Mucosa of rectum (tissue), 2 donors: Measurements from ENCODE around the gene NR2F2.

Experiments used
- H3K27ac ChIP-seq, 2 donors: one replicate each; pipeline ENCODE4 v1.7.0; 2013; ENCODE audit warnings: inconsistent platforms in 2 of 2, low read depth in 2 of 2, low read length in 2 of 2
- H3K27me3 ChIP-seq, 2 donors: one replicate each; pipeline ENCODE4 v1.7.0; 2013; ENCODE audit warnings: low read length in 2 of 2; ENCODE audit not compliant: control insufficient read depth in 2 of 2, insufficient read depth in 2 of 2
- H3K36me3 ChIP-seq, 2 donors: one replicate each; pipeline ENCODE4 v1.7.0; 2013; ENCODE audit warnings: low read length in 2 of 2; ENCODE audit not compliant: control insufficient read depth in 2 of 2, insufficient read depth in 2 of 2
- H3K4me1 ChIP-seq, 2 donors: one replicate each; pipeline ENCODE4 v1.7.0; 2013; ENCODE audit warnings: low read length in 2 of 2, mild to moderate bottlenecking in 1 of 2; ENCODE audit not compliant: control insufficient read depth in 2 of 2, insufficient read depth in 2 of 2
- H3K4me3 ChIP-seq, 2 donors: one replicate each; pipeline ENCODE4 v1.7.0; 2013; ENCODE audit warnings: low read length in 2 of 2
- H3K9ac ChIP-seq, 2 donors: one replicate each; pipeline ENCODE4 v1.7.0; 2013; ENCODE audit warnings: low read length in 2 of 2, low read depth in 1 of 2, mild to moderate bottlenecking in 1 of 2
- H3K9me3 ChIP-seq, 2 donors: one replicate each; pipeline ENCODE4 v1.7.0; 2013; ENCODE audit warnings: low read length in 2 of 2; ENCODE audit not compliant: control insufficient read depth in 2 of 2
- donor health status: healthy.
- donor health status: Normal muscosa, but diverticular disease.

NR2F2 gene

DNA sequence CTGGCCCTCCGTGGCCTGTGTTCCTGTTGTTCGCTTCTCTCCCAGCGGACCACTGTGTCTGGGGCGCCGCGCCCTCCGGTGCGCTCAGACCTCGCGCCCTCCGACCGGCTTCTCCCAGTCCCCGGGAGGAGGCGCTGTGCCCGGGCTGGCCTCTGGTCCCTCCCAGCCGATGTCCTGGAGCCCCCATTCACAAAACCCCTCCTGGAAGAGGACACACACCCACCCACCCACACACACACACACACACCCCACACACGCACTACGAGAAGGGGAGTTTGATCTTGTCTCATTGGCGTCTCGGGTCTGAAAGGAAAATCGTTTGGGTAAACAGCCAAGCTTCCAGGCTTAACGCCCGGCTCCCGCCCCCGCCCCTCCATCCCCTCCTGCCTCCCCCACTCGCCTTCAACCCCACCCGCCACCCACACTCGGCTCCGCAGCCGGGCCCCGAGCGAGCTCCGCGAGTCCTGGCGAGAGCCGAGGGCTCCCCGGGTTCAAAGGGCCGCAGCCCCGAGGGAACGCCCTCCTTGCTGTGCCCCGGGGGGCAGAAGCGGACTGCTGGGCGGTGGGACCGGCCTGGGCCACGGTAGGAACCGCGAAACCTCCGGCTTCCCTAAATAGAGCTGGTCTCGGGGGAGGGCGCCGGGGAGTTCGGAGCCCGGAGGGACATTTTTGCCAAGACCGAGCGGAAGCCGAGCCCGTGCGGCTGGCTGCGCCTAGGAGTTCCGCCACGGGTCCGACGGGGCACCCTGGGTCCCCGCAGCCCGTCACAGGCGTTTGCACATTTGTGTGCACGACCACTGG lies 23.6 kb downstream of the NR2F2 start:
- peaks cover 5 to 8% of the 10 kb centered on the region in 2 donors for H3K4me1 ChIP-seq
- peaks cover 39 to 42% of the 10 kb centered on the region in 2 donors for H3K27me3 ChIP-seq
- peaks cover 0 to 2% of the 10 kb centered on the region in 2 donors for H3K9me3 ChIP-seq
- H3K27ac ChIP-seq, result peak overlapping the region; percentile 48 to 54
- peak overlapping the region; percentile 52 to 57 for H3K4me3 ChIP-seq
- peak overlapping the region; percentile 32 to 58 for H3K9ac ChIP-seq
- H3K36me3 ChIP-seq, result no peaks in the 10 kb centered on the region

GRCh38 chr15:96354731-96355567 lies 24.4 kb downstream of the NR2F2 start:
- Histone ChIP-seq H3K27me3 (peaks cover 42 to 49% of the 10 kb centered on the region in 2 donors), H3K27ac (peak overlapping the region; percentile 48 to 54), H3K9ac (peak overlapping the region; percentile 32 to 58), H3K9me3 (peaks cover 0 to 2% of the 10 kb centered on the region in 2 donors), H3K4me1 (peaks cover 5 to 8% of the 10 kb centered on the region in 2 donors), H3K36me3 (no peaks in the 10 kb centered on the region), H3K4me3 (peak overlapping the region; percentile 52 to 57)

DNA sequence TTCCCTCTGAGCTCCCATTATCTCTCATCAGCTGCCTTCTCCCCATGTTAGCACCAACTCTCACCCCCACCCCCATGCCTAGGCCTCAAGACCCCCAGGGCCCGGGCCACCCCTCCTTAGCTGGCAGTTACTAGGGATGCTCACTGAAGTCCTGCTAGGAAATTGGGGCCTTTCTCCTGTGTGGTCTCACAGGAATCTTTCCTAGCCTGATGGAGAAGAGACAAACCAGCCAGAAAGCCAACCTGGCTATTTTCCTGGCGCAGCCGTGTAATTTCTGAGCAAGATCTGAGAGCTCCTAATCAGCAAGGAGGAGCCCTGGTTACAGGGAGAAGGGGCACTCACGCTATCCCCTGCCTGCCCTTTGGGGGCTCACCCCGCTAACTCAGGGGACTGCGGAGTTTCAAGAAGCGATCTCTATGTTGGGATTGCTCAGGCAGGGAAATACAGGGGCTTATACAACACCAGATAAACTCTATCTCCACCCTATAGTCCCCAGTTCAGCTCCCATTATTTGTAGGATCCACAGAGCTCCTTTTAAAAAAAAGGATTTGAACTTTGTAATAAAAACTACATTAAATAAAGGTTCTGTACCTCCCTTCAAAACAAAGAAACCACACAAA lies 25.2 kb downstream of the NR2F2 start:
- Histone ChIP-seq H3K36me3 (no peaks in the 10 kb centered on the region), H3K27me3 (peaks cover 44 to 51% of the 10 kb centered on the region in 2 donors), H3K9me3 (peaks cover 0 to 2% of the 10 kb centered on the region in 2 donors), H3K27ac (no peak overlapping the region), H3K4me1 (peaks cover 5 to 8% of the 10 kb centered on the region in 2 donors), H3K4me3 (no peak overlapping the region), H3K9ac (no peak overlapping the region)

GRCh38 chr15:96356494-96357455 lies 26.3 kb downstream of the NR2F2 start:
- Histone ChIP-seq H3K36me3 (no peaks in the 10 kb centered on the region), H3K9me3 (peaks cover 0 to 2% of the 10 kb centered on the region in 2 donors), H3K27me3 (peaks cover 50 to 59% of the 10 kb centered on the region in 2 donors), H3K9ac (peak overlapping the region in 1 of 2 donors; percentile 60), H3K27ac (peak overlapping the region; percentile 37 to 40), H3K4me3 (peak overlapping the region; percentile 60 to 66), H3K4me1 (peaks cover 5 to 8% of the 10 kb centered on the region in 2 donors)

GRCh38 chr15:96358001-96358801 lies 27.7 kb downstream of the NR2F2 start:
- no peak overlapping the region for H3K27ac ChIP-seq
- H3K4me1 ChIP-seq, result peaks cover 5 to 8% of the 10 kb centered on the region in 2 donors
- no peak overlapping the region for H3K9ac ChIP-seq
- H3K27me3 ChIP-seq, result peaks cover 50 to 64% of the 10 kb centered on the region in 2 donors
- peak overlapping the region; percentile 60 to 66 for H3K4me3 ChIP-seq
- H3K36me3 ChIP-seq, result no peaks in the 10 kb centered on the region
- no peaks in the 10 kb centered on the region for H3K9me3 ChIP-seq

DNA sequence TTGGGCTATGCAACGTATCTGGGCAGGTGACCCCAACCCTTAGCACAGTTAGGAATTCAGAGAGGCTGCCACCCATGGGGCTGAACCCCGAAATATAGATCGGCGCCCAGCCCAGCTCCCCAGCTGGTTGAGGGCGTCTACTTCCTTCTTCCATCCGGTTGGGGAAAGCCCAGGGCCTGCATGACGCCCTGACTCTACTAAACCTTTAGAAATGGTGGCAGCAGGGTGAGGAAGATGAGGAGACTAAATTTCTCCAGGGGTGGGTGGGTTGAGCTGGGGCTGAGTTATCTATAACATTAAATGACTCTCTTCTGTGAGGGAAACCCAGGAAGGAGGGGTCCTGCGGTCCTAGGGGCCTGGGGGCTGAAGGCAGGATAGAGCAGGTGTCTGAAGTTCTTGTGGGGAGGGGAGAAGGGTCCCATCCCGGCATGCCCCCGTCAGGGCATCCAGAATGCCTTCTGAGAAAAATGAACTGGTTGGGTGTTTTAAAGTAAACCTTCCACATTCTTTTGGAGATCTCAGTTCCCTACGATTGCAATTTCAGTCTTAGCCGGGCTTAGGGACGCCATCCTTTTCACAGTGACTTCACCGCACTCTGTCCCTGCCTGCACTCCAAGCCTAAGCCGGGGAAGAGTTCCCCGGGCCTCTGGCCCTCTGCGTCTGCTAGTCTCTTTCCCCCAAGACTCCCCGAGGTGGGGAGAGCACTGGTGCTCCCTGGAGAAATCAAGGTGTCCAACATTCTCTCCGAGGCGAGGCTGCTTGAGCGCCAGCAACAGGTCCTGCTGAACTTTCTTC lies 28.5 kb downstream of the NR2F2 start:
- peaks cover 5 to 8% of the 10 kb centered on the region in 2 donors for H3K4me1 ChIP-seq
- peaks cover 45 to 60% of the 10 kb centered on the region in 2 donors for H3K27me3 ChIP-seq
- H3K36me3 ChIP-seq, result no peaks in the 10 kb centered on the region
- no peaks in the 10 kb centered on the region for H3K9me3 ChIP-seq
- H3K4me3 ChIP-seq, result no peak overlapping the region
- H3K27ac ChIP-seq, result no peak overlapping the region
- no peak overlapping the region for H3K9ac ChIP-seq

GRCh38 chr15:96359616-96360521 lies 29.4 kb downstream of the NR2F2 start:
- Histone ChIP-seq H3K27ac (peak overlapping the region in 1 of 2 donors; percentile 52), H3K27me3 (peaks cover 48 to 64% of the 10 kb centered on the region in 2 donors), H3K36me3 (no peaks in the 10 kb centered on the region), H3K9ac (peak overlapping the region; percentile 47 to 53), H3K4me3 (peak overlapping the region; percentile 31 to 45), H3K9me3 (no peaks in the 10 kb centered on the region), H3K4me1 (peaks cover 5 to 6% of the 10 kb centered on the region in 2 donors)
